K562 (cell line): ENCODE measurements around the gene ERCC3. TPM values are rescaled to one million over a fixed set of nuclear protein-coding genes. Genes with fewer than 3 reads are reported as not detected.
A peak's percentile ranks its signal among the peaks of the same experiment; 100 is the strongest.

ENCODE experiments used
- ATAC-seq: fragments of 200-7000 bp; cut with Tn5 transposase; 3 replicates; pipeline ENCODE4 v1.9.1; 2020; ENCODE audit warnings: moderate library complexity
- BruUV-seq: library from RNA; stranded (reverse); fragments of 400-500 nt; replicated peaks from 2 replicates; lab custom pipeline; 2021; lab: Mats Ljungman, UMichigan
- CTCF ChIA-PET: fragments of 300-600 bp; formaldehyde crosslinking; extraction: SDS; loops from one replicate; lab custom pipeline; 2021; ENCODE audit warnings: low intra/inter-chr PET ratio; lab: Yijun Ruan, JAX
- POLR2A ChIA-PET: fragments of 300-600, 350-650 bp; sonication (Branson Sonifier 250); formaldehyde crosslinking; extraction: SDS; loops from one replicate; lab custom pipeline; 2021; ENCODE audit warnings: antibody characterized with exemption, inconsistent platforms; lab: Yijun Ruan, JAX
- DNase-seq, 4 experiments: peaks; one replicate each; pipeline versions ENCODE4 v3.0.0 to v3.0.0-alpha.2; 2011 to 2018; ENCODE audit warnings: low spot score in 3 of 4, mixed read lengths in 3 of 4; ENCODE audit errors: extremely low read depth in 1 of 4
- FAIRE-seq: peaks from 2 replicates; lab custom pipeline; 2011; peaks lifted over from hg19 to GRCh38; lab: Jason Lieb, UNC
- H2AFZ ChIP-seq: 2 replicates; pipeline ENCODE4 v1.6.0; 2011; ENCODE audit warnings: low read depth, low read length, control low read depth, inconsistent platforms
- H3K27ac ChIP-seq: fragments of 200-600 bp; 3 replicates; pipeline ENCODE4 v1.8.0; 2011; ENCODE audit warnings: low read depth, mild to moderate bottlenecking, control low read depth, inconsistent platforms, low read length, moderate library complexity, mixed read lengths; ENCODE audit errors: extremely low read depth
- H3K27me3 ChIP-seq, 2 experiments: fragments of 300-600 bp in 1 of 2; 2 replicates in 1 of 2; 3 replicates in 1 of 2; pipeline versions ENCODE4 v1.6.0 to v1.8.0; 2011; ENCODE audit warnings: inconsistent platforms in 2 of 2, low read length in 2 of 2, mild to moderate bottlenecking in 1 of 2, mixed read lengths in 1 of 2, moderate library complexity in 1 of 2; ENCODE audit not compliant: control insufficient read depth in 2 of 2, insufficient read depth in 2 of 2
- H3K36me3 ChIP-seq: fragments of 300-600 bp; 3 replicates; pipeline ENCODE4 v1.8.0; 2011; ENCODE audit warnings: mild to moderate bottlenecking, low read length, inconsistent platforms; ENCODE audit not compliant: control insufficient read depth, insufficient read depth
- H3K4me1 ChIP-seq, 2 experiments: fragments of 200-600 bp in 1 of 2; replicated peaks in 1 of 2; 2 replicates in 1 of 2; 3 replicates in 1 of 2; pipeline versions ENCODE4 v1.5.1 to v1.8.0; 2011; ENCODE audit warnings: inconsistent platforms in 2 of 2, low read length in 2 of 2, mild to moderate bottlenecking in 1 of 2, mixed read lengths in 1 of 2, moderate library complexity in 1 of 2; ENCODE audit not compliant: control insufficient read depth in 2 of 2, insufficient read depth in 2 of 2
- H3K4me2 ChIP-seq: 2 replicates; pipeline ENCODE4 v1.6.1; 2011; ENCODE audit warnings: low read length, control low read depth, inconsistent platforms, mixed read lengths; ENCODE audit not compliant: insufficient read depth
- H3K4me3 ChIP-seq: fragments of 200-600 bp; sonication (generic), shearing (Covaris generic); 2 replicates; pipeline ENCODE4 v1.5.1; 2016; ENCODE audit warnings: control low read depth, inconsistent platforms
- H3K79me2 ChIP-seq: fragments of 200-600 bp; 3 replicates; pipeline ENCODE4 v1.8.0; 2011; ENCODE audit warnings: low read length, inconsistent platforms; ENCODE audit not compliant: control insufficient read depth, insufficient read depth
- H3K9ac ChIP-seq, 2 experiments: 2 replicates each; pipeline versions ENCODE4 v1.6.0 to v1.6.1; 2011; ENCODE audit warnings: low read depth in 2 of 2, low read length in 2 of 2, control low read depth in 1 of 2, inconsistent platforms in 1 of 2, mild to moderate bottlenecking in 1 of 2, mixed read lengths in 1 of 2; ENCODE audit not compliant: insufficient read depth in 1 of 2
- H3K9me1 ChIP-seq: one replicate; pipeline ENCODE4 v1.6.0; 2011; ENCODE audit warnings: inconsistent platforms, mild to moderate bottlenecking, low read length, moderate library complexity; ENCODE audit not compliant: control insufficient read depth, insufficient read depth
- H3K9me3 ChIP-seq: replicated peaks from 2 replicates; pipeline ENCODE4 v1.5.1; 2011; ENCODE audit warnings: low read depth, low read length, inconsistent platforms; ENCODE audit not compliant: control insufficient read depth, insufficient read depth
- H4K20me1 ChIP-seq: replicated peaks from 2 replicates; pipeline ENCODE4 v1.6.1; 2011; ENCODE audit warnings: low read length, inconsistent platforms, mixed read lengths; ENCODE audit not compliant: control insufficient read depth, insufficient read depth
- ARID2 ChIP-seq: fragments of 450-650 bp; IDR thresholded peaks from 2 replicates; pipeline ENCODE4 v1.6.1; 2017; ENCODE audit warnings: antibody characterized with exemption, mild to moderate bottlenecking
- C11orf30 ChIP-seq: fragments of 450-650 bp; IDR thresholded peaks from 2 replicates; pipeline ENCODE4 v1.6.1; 2016; ENCODE audit warnings: low read depth, mild to moderate bottlenecking
- DNMT1 ChIP-seq: fragments of 450-650 bp; IDR thresholded peaks from 2 replicates; pipeline ENCODE4 v1.6.1; 2016; ENCODE audit warnings: antibody characterized with exemption, mild to moderate bottlenecking
- FOSL1 ChIP-seq: fragments of 200-800 bp; sonication (Bioruptor generic); conservative IDR thresholded peaks from 2 replicates; pipeline ENCODE4 v1.6.1; 2016; ENCODE audit warnings: missing genetic modification characterization, missing compliant biosample characterization
- JUND ChIP-seq, 2 experiments: IDR thresholded peaks; 2 replicates in 1 of 2; 3 replicates in 1 of 2; pipeline ENCODE4 v1.6.1; 2011; ENCODE audit warnings: borderline replicate concordance in 2 of 2, low read depth in 2 of 2, low read length in 2 of 2, improper control_type of control experiment in 1 of 2, missing biosample characterization in 1 of 2, missing genetic modification characterization in 1 of 2, missing genetic modification reagents in 1 of 2
- KAT8 ChIP-seq: fragments of 450-650 bp; IDR thresholded peaks from 2 replicates; pipeline ENCODE4 v1.6.1; 2016; ENCODE audit warnings: low read depth, mild to moderate bottlenecking
- KLF6 ChIP-seq: fragments of 250-450 bp; sonication (Bioruptor Pico); IDR thresholded peaks from 2 replicates; pipeline ENCODE4 v1.4.0; 2020; ENCODE audit warnings: mild to moderate bottlenecking, moderate library complexity, borderline replicate concordance
- MAFG ChIP-seq: fragments of 450-650 bp; conservative IDR thresholded peaks from 2 replicates; pipeline ENCODE4 v1.6.1; 2016; ENCODE audit warnings: missing genetic modification characterization, missing compliant biosample characterization
- NBN ChIP-seq: fragments of 450-650 bp; IDR thresholded peaks from 2 replicates; pipeline ENCODE4 v1.6.1; 2016; ENCODE audit warnings: low read depth, mild to moderate bottlenecking
- PPARD ChIP-seq: fragments of 250-450 bp; sonication (Bioruptor Pico); IDR thresholded peaks from 2 replicates; pipeline ENCODE4 v1.8.0; 2022; ENCODE audit warnings: inconsistent platforms, mild to moderate bottlenecking, moderate library complexity
- SLC30A9 ChIP-seq: fragments of 250-450 bp; sonication (Bioruptor Pico); IDR thresholded peaks from 2 replicates; pipeline ENCODE4 v1.8.0; 2022; ENCODE audit warnings: mild to moderate bottlenecking, moderate library complexity
- ZFPM2 ChIP-seq: fragments of 250-450 bp; sonication (Bioruptor Pico); IDR thresholded peaks from 2 replicates; pipeline ENCODE4 v1.5.1; 2022; ENCODE audit warnings: mild to moderate bottlenecking
- ZNF316 ChIP-seq: fragments of 450-650 bp; IDR thresholded peaks from 2 replicates; pipeline ENCODE4 v1.6.1; 2016
- WGBS: fragments of 100-300 bp; shearing (Covaris generic); methylation state at CpG from one replicate; pipeline ENCODE4 v1.1.6; 2016; ENCODE audit warnings: low coverage, mixed read lengths; ENCODE audit not compliant: insufficient coverage; ENCODE audit errors: missing lambda C conversion rate; 5-methylcytosine and 5-hydroxymethylcytosine counted together
- in situ Hi-C: fragments of 300-500 bp; cut with MboI; formaldehyde crosslinking; loops from 4 replicates; pipeline ENCODE4 v1.15.0; 2018; ENCODE audit warnings: inconsistent platforms, mixed read lengths
- intact Hi-C: fragments of 100-400 bp; cut with micrococcal nuclease; formaldehyde crosslinking; loops from 2 replicates; pipeline ENCODE4 v1.14.2; 2022
- polyA plus RNA-seq, 8 experiments: library from polyadenylated mRNA; depleted of rRNA in 4 of 8; stranded (reverse) in 5 of 8; unstranded in 3 of 8; fragments of >200 nt; fragmentation: Nextera tagmentation in 2 of 8; fragmentation: Illumina TruSeq in 1 of 8; extraction: Ambion mirVana in 2 of 8; extraction: Trizol in 1 of 8; gene quantifications; 2 replicates each; pipeline versions ENCODE4 v1.2.1 to v1.2.3, GENCODE V29; 2011 to 2014; ENCODE audit warnings: inconsistent platforms in 1 of 8, missing spikeins in 1 of 8
- total RNA-seq, 7 experiments: library from RNA; depleted of rRNA in 6 of 7; stranded (reverse); fragments of >200 nt in 6 of 7; fragmentation: Illumina TruSeq in 2 of 7; extraction: Trizol in 2 of 7; gene quantifications; 2 replicates each; pipeline versions ENCODE4 v1.2.1 to v1.2.3, GENCODE V29; 2011 to 2021; ENCODE audit warnings: low replicate concordance in 1 of 7
- TF ChIP-seq, protein P1 (sequence below): fragments of 250-450 bp; sonication (Bioruptor Pico); IDR thresholded peaks from 2 replicates; pipeline ENCODE4 v1.5.0; 2021
- TF ChIP-seq, protein P2 (sequence below): fragments of 250-450 bp; sonication (Bioruptor Pico); IDR thresholded peaks from 2 replicates; pipeline ENCODE4 v1.5.0; 2020; ENCODE audit warnings: mild to moderate bottlenecking, borderline replicate concordance

The ERCC3 gene
- total and polyA plus RNA-seq, 9 of the 15 experiments (the other 6 are each of a cell fraction or from before 2014, with no cell fraction given) = 17.9 to 61.5 (median 43.1) TPM

GRCh38 chr2:127278959-127279358 is 15.0 kb downstream of the ERCC3 start:
- no peak for TF ChIP-seq KAT8
- no peak for TF ChIP-seq FOSL1
- no peak for TF ChIP-seq ARID2
- TF ChIP-seq, protein P1, sequence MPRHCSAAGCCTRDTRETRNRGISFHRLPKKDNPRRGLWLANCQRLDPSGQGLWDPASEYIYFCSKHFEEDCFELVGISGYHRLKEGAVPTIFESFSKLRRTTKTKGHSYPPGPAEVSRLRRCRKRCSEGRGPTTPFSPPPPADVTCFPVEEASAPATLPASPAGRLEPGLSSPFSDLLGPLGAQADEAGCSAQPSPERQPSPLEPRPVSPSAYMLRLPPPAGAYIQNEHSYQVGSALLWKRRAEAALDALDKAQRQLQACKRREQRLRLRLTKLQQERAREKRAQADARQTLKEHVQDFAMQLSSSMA (CRISPR knock-in tag) = no peak
- POLR2A ChIA-PET = interaction anchor here (1.7 to 2.0 kb wide), 2 partner anchors 8 to 9 kb away, joined by 6 read pairs; no protein-coding TSS in a partner anchor
- H3K36me3 ChIP-seq = peaks cover 94% of the 10 kb centered on the region

GRCh38 chr2:127277028-127277427 is 16.9 kb downstream of the ERCC3 start:
- no peak for DNase-seq
- peak; percentile 12; the same call in 1 of the 2 replicates for TF ChIP-seq C11orf30
- TF ChIP-seq MAFG (tag) = no peak
- TF ChIP-seq ZNF316 = peak; percentile 21; the same call in 1 of the 2 replicates
- TF ChIP-seq KLF6 = no peak
- TF ChIP-seq DNMT1 = no peak
- TF ChIP-seq ZFPM2 (CRISPR knock-in tag) = no peak
- TF ChIP-seq JUND (IDR thresholded peaks at IDR 0.05; ENCODE audit: borderline replicate concordance, low read depth, low read length) = no peak
- no peak for TF ChIP-seq JUND (tag; IDR thresholded peaks at IDR 0.05; ENCODE audit: borderline replicate concordance, low read depth, low read length)
- no peak for TF ChIP-seq NBN
- no peak for TF ChIP-seq PPARD (CRISPR knock-in tag)
- TF ChIP-seq SLC30A9 = no peak
- TF ChIP-seq, protein P2, sequence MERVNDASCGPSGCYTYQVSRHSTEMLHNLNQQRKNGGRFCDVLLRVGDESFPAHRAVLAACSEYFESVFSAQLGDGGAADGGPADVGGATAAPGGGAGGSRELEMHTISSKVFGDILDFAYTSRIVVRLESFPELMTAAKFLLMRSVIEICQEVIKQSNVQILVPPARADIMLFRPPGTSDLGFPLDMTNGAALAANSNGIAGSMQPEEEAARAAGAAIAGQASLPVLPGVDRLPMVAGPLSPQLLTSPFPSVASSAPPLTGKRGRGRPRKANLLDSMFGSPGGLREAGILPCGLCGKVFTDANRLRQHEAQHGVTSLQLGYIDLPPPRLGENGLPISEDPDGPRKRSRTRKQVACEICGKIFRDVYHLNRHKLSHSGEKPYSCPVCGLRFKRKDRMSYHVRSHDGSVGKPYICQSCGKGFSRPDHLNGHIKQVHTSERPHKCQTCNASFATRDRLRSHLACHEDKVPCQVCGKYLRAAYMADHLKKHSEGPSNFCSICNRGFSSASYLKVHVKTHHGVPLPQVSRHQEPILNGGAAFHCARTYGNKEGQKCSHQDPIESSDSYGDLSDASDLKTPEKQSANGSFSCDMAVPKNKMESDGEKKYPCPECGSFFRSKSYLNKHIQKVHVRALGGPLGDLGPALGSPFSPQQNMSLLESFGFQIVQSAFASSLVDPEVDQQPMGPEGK = no peak
- peaks cover 91% of the 10 kb centered on the region for H3K36me3 ChIP-seq
- H4K20me1 ChIP-seq = 0 out of 2 replicates have a peak, but pooled peaks cover 3% of the 10 kb centered on the region
- no peak for ATAC-seq
- no peaks in the 10 kb centered on the region for H3K79me2 ChIP-seq
- no peak overlapping the region for H3K9ac ChIP-seq
- in situ Hi-C loops = no loop called here
- H3K4me2 ChIP-seq = no peak overlapping the region
- 94% methylated on average over 2 of the region's 2 CpGs for WGBS
- no peak overlapping the region for H3K4me3 ChIP-seq
- no TSS peak for BruUV-seq
- H3K27ac ChIP-seq = no peak overlapping the region
- FAIRE-seq = no peak
- H3K9me1 ChIP-seq = no peaks in the 10 kb centered on the region
- no peak overlapping the region for H2AFZ ChIP-seq
- H3K9me3 ChIP-seq = no peaks in the 10 kb centered on the region
- no peaks in the 10 kb centered on the region for H3K4me1 ChIP-seq
- ChIA-PET CTCF (no interaction called here), POLR2A (interaction anchor here (0.6 to 1.0 kb wide), 2 partner anchors 16 to 38 kb away, joined by 3 to 5 read pairs; partner anchors contain the start of gene ERCC3)
- H3K27me3 ChIP-seq = no peaks in the 10 kb centered on the region
- intact Hi-C loops = no loop called here

More at GRCh38 chr2:127278959-127279358, 15.0 kb downstream of the ERCC3 start:
- H3K9me3 ChIP-seq = no peaks in the 10 kb centered on the region
- H3K4me3 ChIP-seq = no peak overlapping the region
- ATAC-seq (no peak), FAIRE-seq (no peak), DNase-seq (no peak)
- H4K20me1 ChIP-seq = 0 out of 2 replicates have a peak, but pooled peaks cover 3% of the 10 kb centered on the region
- WGBS = 85% methylated on average over 3 of the region's 3 CpGs
- H3K27me3 ChIP-seq = no peaks in the 10 kb centered on the region
- H3K27ac ChIP-seq = no peak overlapping the region
- intact Hi-C loops (no loop called here), in situ Hi-C loops (no loop called here)
- no peaks in the 10 kb centered on the region for H3K4me1 ChIP-seq
- CTCF ChIA-PET = no interaction called here
- no peaks in the 10 kb centered on the region; the same call in 2 of the 3 replicates for H3K79me2 ChIP-seq
- no peak overlapping the region for H3K9ac ChIP-seq
- H3K4me2 ChIP-seq = no peak overlapping the region
- no peak overlapping the region for H2AFZ ChIP-seq
- H3K9me1 ChIP-seq = no peaks in the 10 kb centered on the region
- no TSS peak for BruUV-seq
